Measurements from ENCODE around the gene COL21A1.

COL21A1 gene

GRCh38 chr6:56279331-56280080, 32.1 kb upstream of the COL21A1 start:
- TF ChIP-seq CTCF (conservative IDR thresholded peaks at IDR 0.05; ENCODE audit: low read depth, low read length) = no peak
- Histone ChIP-seq H3K4me2 (no peak overlapping the region), H3K4me3 (IDR thresholded peaks at IDR 0.05; ENCODE audit: insufficient read depth, low read depth, low read length) (no peak overlapping the region), H3K9ac (no peak overlapping the region), H3K4me1 (ENCODE audit: low read depth, poor library complexity, severe bottlenecking) (no peaks in the 10 kb centered on the region), H3K27me3 (ENCODE audit: insufficient read depth, low read depth) (no peaks in the 10 kb centered on the region), H4K20me1 (ENCODE audit: insufficient read depth) (no peaks in the 10 kb centered on the region), H3K27ac (no peak overlapping the region), H3K36me3 (ENCODE audit: insufficient read depth) (no peaks in the 10 kb centered on the region), H3K79me2 (ENCODE audit: insufficient read depth, low read depth) (no peaks in the 10 kb centered on the region), H2AFZ (ENCODE audit: low read depth) (no peak overlapping the region)

- Histone ChIP-seq H3K27ac (no peak overlapping the region), H3K4me3 (IDR thresholded peaks at IDR 0.05; ENCODE audit: insufficient read depth, low read depth, low read length) (no peak overlapping the region), H2AFZ (ENCODE audit: low read depth) (no peak overlapping the region), H4K20me1 (ENCODE audit: insufficient read depth) (no peaks in the 10 kb centered on the region), H3K27me3 (ENCODE audit: insufficient read depth, low read depth) (no peaks in the 10 kb centered on the region), H3K79me2 (ENCODE audit: insufficient read depth, low read depth) (no peaks in the 10 kb centered on the region), H3K4me1 (ENCODE audit: low read depth, poor library complexity, severe bottlenecking) (no peaks in the 10 kb centered on the region), H3K9ac (no peak overlapping the region), H3K36me3 (ENCODE audit: insufficient read depth) (no peaks in the 10 kb centered on the region), H3K4me2 (no peak overlapping the region)
- no peak for TF ChIP-seq CTCF (conservative IDR thresholded peaks at IDR 0.05; ENCODE audit: low read depth, low read length)
These were observed 30.8 kb upstream of the COL21A1 start for GRCh38 chr6:56278171-56278591.

- Histone ChIP-seq H2AFZ (ENCODE audit: low read depth) (no peak overlapping the region), H4K20me1 (ENCODE audit: insufficient read depth) (no peaks in the 10 kb centered on the region), H3K79me2 (ENCODE audit: insufficient read depth, low read depth) (no peaks in the 10 kb centered on the region), H3K4me1 (ENCODE audit: low read depth, poor library complexity, severe bottlenecking) (no peaks in the 10 kb centered on the region), H3K27ac (no peak overlapping the region), H3K36me3 (ENCODE audit: insufficient read depth) (no peaks in the 10 kb centered on the region), H3K9ac (no peak overlapping the region), H3K27me3 (ENCODE audit: insufficient read depth, low read depth) (no peaks in the 10 kb centered on the region), H3K4me2 (no peak overlapping the region), H3K4me3 (IDR thresholded peaks at IDR 0.05; ENCODE audit: insufficient read depth, low read depth, low read length) (no peak overlapping the region)
- no peak for TF ChIP-seq CTCF (conservative IDR thresholded peaks at IDR 0.05; ENCODE audit: low read depth, low read length)
These were observed 23.5 kb upstream of the COL21A1 start for GRCh38 chr6:56270812-56271441.

- H3K4me3 ChIP-seq (IDR thresholded peaks at IDR 0.05; ENCODE audit: insufficient read depth, low read depth, low read length) = no peak overlapping the region
- no peaks in the 10 kb centered on the region for H3K36me3 ChIP-seq (ENCODE audit: insufficient read depth)
- no peak for TF ChIP-seq CTCF (conservative IDR thresholded peaks at IDR 0.05; ENCODE audit: low read depth, low read length)
- no peak overlapping the region for H2AFZ ChIP-seq (ENCODE audit: low read depth)
- H3K27me3 ChIP-seq (ENCODE audit: insufficient read depth, low read depth) = no peaks in the 10 kb centered on the region
- no peaks in the 10 kb centered on the region for H4K20me1 ChIP-seq (ENCODE audit: insufficient read depth)
- no peak overlapping the region for H3K27ac ChIP-seq
- no peaks in the 10 kb centered on the region for H3K4me1 ChIP-seq (ENCODE audit: low read depth, poor library complexity, severe bottlenecking)
- no peak overlapping the region for H3K4me2 ChIP-seq
- H3K79me2 ChIP-seq (ENCODE audit: insufficient read depth, low read depth) = no peaks in the 10 kb centered on the region
- no peak overlapping the region for H3K9ac ChIP-seq
These were observed 20.9 kb upstream of the COL21A1 start for GRCh38 chr6:56268266-56268665.

Data from KMS-11 (cell line).